ENCODE results near the gene CISTR. TPM values are rescaled to one million over a fixed set of nuclear protein-coding genes. Genes with fewer than 3 reads are reported as not detected.

CISTR gene
- total RNA-seq, 1 donor from 2014 or later = not detected

Other genes starting within 250 kb of the CISTR start
- not detected for gene NPFF, start 244.5 kb downstream of the CISTR start, total RNA-seq
- gene ATF7, start 125.6 kb downstream of the CISTR start, total RNA-seq = 7.1 TPM
- 41.6 TPM for gene ATP5MC2, start 75.9 kb downstream of the CISTR start, total RNA-seq
- gene CALCOCO1, start 24.5 kb downstream of the CISTR start, total RNA-seq = 53.1 TPM
- not detected for gene HOXC13, start 186.9 kb upstream of the CISTR start, total RNA-seq
- gene HOXC12, start 202.9 kb upstream of the CISTR start, total RNA-seq = not detected
- gene HOXC11, start 221.1 kb upstream of the CISTR start, total RNA-seq = not detected
- gene HOTAIR, start 223.0 kb upstream of the CISTR start, total RNA-seq = not detected
- not detected for gene HOXC10, start 233.2 kb upstream of the CISTR start, total RNA-seq
- not detected for gene HOXC9, start 248.2 kb upstream of the CISTR start, total RNA-seq

Measured in temporal lobe (tissue), 1 donor.